ENCODE data around the gene FAM227B.

Gene FAM227B

DNA sequence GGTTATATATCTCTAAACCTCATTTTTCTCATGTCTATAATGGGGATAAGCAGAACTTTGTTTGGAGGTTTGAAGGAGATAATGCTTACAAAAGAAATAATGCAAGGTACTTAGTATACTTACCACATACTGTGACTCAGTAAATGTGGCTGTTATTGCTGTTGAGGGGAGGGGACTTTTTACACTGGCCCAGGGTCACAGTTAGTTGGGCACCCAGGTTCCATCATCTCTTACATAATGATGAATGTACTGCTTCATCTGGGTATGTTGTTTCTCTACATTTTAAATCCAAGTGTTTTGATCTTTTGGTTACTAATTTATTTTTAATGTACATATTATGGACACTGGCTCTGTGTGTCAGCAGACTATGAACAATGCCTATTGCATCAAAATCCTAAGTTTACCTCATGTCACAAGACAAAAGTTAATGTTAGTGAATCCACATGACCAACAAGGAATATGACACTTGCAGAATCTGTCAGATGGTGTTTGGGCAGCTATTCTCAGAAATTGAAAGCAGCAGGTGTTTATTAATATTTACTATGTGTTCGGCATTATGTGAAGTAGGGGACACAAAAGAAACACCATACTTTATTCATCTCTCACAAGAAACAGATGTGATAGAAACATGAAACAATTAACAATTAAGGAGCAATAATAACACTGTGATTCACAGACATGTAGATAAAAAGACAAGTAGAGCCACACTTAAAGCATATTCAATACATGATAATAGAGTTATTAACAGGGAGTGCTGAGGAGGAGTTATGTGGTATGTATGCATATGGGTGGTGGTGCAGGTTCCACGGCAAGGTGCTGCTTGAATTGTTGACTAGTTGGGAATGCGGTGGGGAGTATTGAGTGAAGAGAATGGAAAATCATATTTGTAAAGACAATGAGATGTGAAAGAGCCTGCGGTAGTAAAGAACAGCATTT lies 340.8 kb downstream of the FAM227B start:
- no peak for DNase-seq

GRCh38 chr15:49278751-49279150 lies 341.9 kb downstream of the FAM227B start:
- DNase-seq: no peak
